Measurements from ENCODE around the gene PLA1A. TPM values are rescaled to one million over a fixed set of nuclear protein-coding genes. Genes with fewer than 3 reads are reported as not detected.

Gene PLA1A
- total RNA-seq, result 0.27 and 0.58 TPM in 2 replicates
- total RNA-seq (2013), result 0.02 TPM
- 0.28 TPM in 1 of 2 replicates, not detected in the other for polyA plus RNA-seq
- polyA minus RNA-seq, result 0.64 TPM in 1 of 2 replicates, not detected in the other

DNA sequence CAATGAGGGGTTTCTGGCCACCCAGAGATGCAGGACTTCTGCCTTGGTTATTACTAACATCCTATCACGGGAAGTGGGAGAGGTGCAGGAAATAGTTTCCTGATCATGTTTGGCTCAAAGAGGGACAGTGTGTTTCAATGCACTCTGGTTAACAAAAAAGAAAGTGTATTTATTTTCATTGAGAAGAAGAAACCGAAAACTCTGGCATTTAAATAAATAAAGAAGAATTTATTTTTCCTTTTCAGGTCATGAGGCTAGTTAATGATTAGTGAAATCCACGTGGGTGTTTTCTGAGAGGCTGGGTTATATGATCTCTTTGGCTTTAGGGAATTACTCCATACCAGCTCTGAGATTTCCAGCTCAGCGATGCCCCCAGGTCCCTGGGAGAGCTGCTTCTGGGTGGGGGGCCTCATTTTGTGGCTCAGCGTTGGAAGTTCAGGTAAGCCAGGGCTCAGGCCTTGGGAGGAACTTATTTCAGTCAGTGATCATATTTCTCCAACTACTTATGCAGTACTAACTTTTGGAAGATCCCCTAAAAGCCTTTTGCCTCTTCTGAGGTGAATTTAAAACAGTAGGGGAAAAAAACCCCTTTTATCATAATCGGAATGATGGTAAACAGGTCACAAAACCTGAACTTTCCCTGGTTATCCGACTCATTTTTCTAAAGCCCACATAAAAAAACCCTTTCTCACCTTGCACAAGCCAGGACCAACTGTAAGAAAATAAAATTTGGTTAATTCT, at the start of gene PLA1A:
Gene PLA1A (plus strand): TSS at position 338 of the 741 bp plus-strand sequence. CDS start 29 bp downstream, at position 367.
- Mint-ChIP-seq H3K4me3 (no peak within 1 kb of the TSS), H3K4me1 (peaks cover 37% of the 10 kb centered on the region), H3K27me3 (no peaks in the 10 kb centered on the region), H3K9me3 (ENCODE audit: insufficient read depth) (no peaks in the 10 kb centered on the region), H3K27ac (no peak within 1 kb of the TSS)
- no peak within 1 kb of the TSS for H3K4me3 ChIP-seq (ENCODE audit: control extremely low read depth in 1 of 5, extremely low read depth in 1 of 5, insufficient read depth in 1 of 5, low read depth in 2 of 5, low read length in 4 of 5)
- intact Hi-C loops (cut with micrococcal nuclease), result loop anchor here (5.0 kb wide), 1 partner anchor 40 kb away; the partner anchor contains the start of gene CD80
- TF ChIP-seq CTCF (IDR thresholded peaks at IDR 0.05) (no peak), EZH2 (IDR thresholded peaks at IDR 0.05; ENCODE audit: borderline replicate concordance, insufficient read depth, low read depth, low read length, poor library complexity, severe bottlenecking) (no peak)
- no peaks in the 10 kb centered on the region for H3K36me3 ChIP-seq (replicated peaks in 1 of 2; ENCODE audit: control extremely low read depth in 1 of 2, control insufficient read depth in 1 of 2, extremely low read depth in 1 of 2, insufficient read depth in 2 of 2, low read length in 1 of 2)
- no peaks in the 10 kb centered on the region for H4K20me1 ChIP-seq (ENCODE audit: control insufficient read depth, insufficient read depth, low read length, poor library complexity, severe bottlenecking)
- no peak within 1 kb of the TSS for H3K9ac ChIP-seq (ENCODE audit: low read length)
- peaks cover 7 to 15% of the 10 kb centered on the region in 2 donors for H3K4me1 ChIP-seq (ENCODE audit: control insufficient read depth in 2 of 2, insufficient read depth in 2 of 2, low read length in 2 of 2)
- ChIA-PET POLR2A (no interaction called here), CTCF (no interaction called here)
- no peak for DNase-seq
- no peaks in the 10 kb centered on the region for H3K9me3 ChIP-seq (ENCODE audit: control extremely low read depth in 1 of 3, control insufficient read depth in 2 of 3, insufficient read depth in 1 of 3, low read length in 2 of 3)
- no CpG with 5 or more reads among the region's 7 CpGs for WGBS (ENCODE audit: insufficient coverage)
- no peak within 1 kb of the TSS for H3K27ac ChIP-seq (ENCODE audit: low read length in 2 of 2)
- H2AFZ ChIP-seq (ENCODE audit: insufficient read depth, low read depth, low read length, poor library complexity, severe bottlenecking), result peak within 1 kb of the TSS; percentile 29
- no peaks in the 10 kb centered on the region for H3K27me3 ChIP-seq (replicated peaks in 1 of 4; ENCODE audit: control extremely low read depth in 1 of 4, control insufficient read depth in 3 of 4, insufficient read depth in 4 of 4, low read length in 3 of 4)
- no peaks in the 10 kb centered on the region for H3K79me2 ChIP-seq (ENCODE audit: control insufficient read depth, insufficient read depth, low read length)
- no peak within 1 kb of the TSS for H3K4me2 ChIP-seq (replicated peaks; ENCODE audit: low read depth, low read length, poor library complexity, severe bottlenecking)
- ATAC-seq (ENCODE audit: low read depth), result no peak

- H2AFZ ChIP-seq (ENCODE audit: insufficient read depth, low read depth, low read length, poor library complexity, severe bottlenecking), result no peak overlapping the region
- DNase-seq, result no peak
- H3K4me1 ChIP-seq (ENCODE audit: control insufficient read depth in 2 of 2, insufficient read depth in 2 of 2, low read length in 2 of 2), result peaks cover 0 to 24% of the 10 kb centered on the region in 2 donors
- WGBS (ENCODE audit: insufficient coverage), result 41% methylated on average over 2 of the region's 3 CpGs
- H3K79me2 ChIP-seq (ENCODE audit: control insufficient read depth, insufficient read depth, low read length), result peaks cover 14% of the 10 kb centered on the region
- no peaks in the 10 kb centered on the region for H4K20me1 ChIP-seq (ENCODE audit: control insufficient read depth, insufficient read depth, low read length, poor library complexity, severe bottlenecking)
- CTCF ChIA-PET, result interaction anchor here (1.5 kb wide), 1 partner anchor 9 kb away, joined by 4 read pairs; no protein-coding TSS in a partner anchor
- Mint-ChIP-seq H3K4me3 (no peak overlapping the region), H3K9me3 (ENCODE audit: insufficient read depth) (no peaks in the 10 kb centered on the region), H3K27ac (peak overlapping the region; percentile 54), H3K4me1 (peaks cover 59% of the 10 kb centered on the region), H3K27me3 (no peaks in the 10 kb centered on the region)
- TF ChIP-seq EZH2 (IDR thresholded peaks at IDR 0.05; ENCODE audit: borderline replicate concordance, insufficient read depth, low read depth, low read length, poor library complexity, severe bottlenecking) (no peak), CTCF (IDR thresholded peaks at IDR 0.05) (no peak)
- H3K4me2 ChIP-seq (replicated peaks; ENCODE audit: low read depth, low read length, poor library complexity, severe bottlenecking), result no peak overlapping the region
- no peak for ATAC-seq (ENCODE audit: low read depth)
- no peak overlapping the region for H3K27ac ChIP-seq (ENCODE audit: low read length in 2 of 2)
- intact Hi-C loops (cut with micrococcal nuclease), result loop anchor here (5.0 kb wide), 1 partner anchor 39 kb away; no protein-coding TSS in a partner anchor
- POLR2A ChIA-PET, result no interaction called here
- H3K9me3 ChIP-seq (ENCODE audit: control extremely low read depth in 1 of 3, control insufficient read depth in 2 of 3, insufficient read depth in 1 of 3, low read length in 2 of 3), result no peaks in the 10 kb centered on the region
- H3K4me3 ChIP-seq (ENCODE audit: control extremely low read depth in 1 of 5, extremely low read depth in 1 of 5, insufficient read depth in 1 of 5, low read depth in 2 of 5, low read length in 4 of 5), result no peak overlapping the region
- no peak overlapping the region for H3K9ac ChIP-seq (ENCODE audit: low read length)
- no peaks in the 10 kb centered on the region for H3K27me3 ChIP-seq (replicated peaks in 1 of 4; ENCODE audit: control extremely low read depth in 1 of 4, control insufficient read depth in 3 of 4, insufficient read depth in 4 of 4, low read length in 3 of 4)
- peaks cover 0 to 7% of the 10 kb centered on the region in 2 experiments for H3K36me3 ChIP-seq (replicated peaks in 1 of 2; ENCODE audit: control extremely low read depth in 1 of 2, control insufficient read depth in 1 of 2, extremely low read depth in 1 of 2, insufficient read depth in 2 of 2, low read length in 1 of 2)
Measured at GRCh38 chr3:119548341-119548740, 49.3 kb upstream of the PLA1A start.
